G401 (cell line): ENCODE results near the gene ARHGAP26. TPM values are rescaled to one million over a fixed set of nuclear protein-coding genes. Genes with fewer than 3 reads are reported as not detected.
A peak's percentile ranks its signal among the peaks of the same experiment; 100 is the strongest.
"Not testable (repeated sequence)": the region's sequence is repeated elsewhere in the genome, so short reads cannot be mapped to it uniquely, and the experiment has no call there.

ENCODE experiments used
- DNase-seq: peaks from one replicate; pipeline ENCODE4 v3.0.0-alpha.2; 2015; ENCODE audit warnings: low spot score
- in situ Hi-C: cut with HindIII; loops from 2 replicates; pipeline ENCODE4 v1.10.0; 2016; ENCODE audit warnings: low sequenced_read_pairs, mixed read lengths
- total RNA-seq: library from RNA; depleted of rRNA; stranded (reverse); fragments of >200 nt; shearing (Covaris generic); gene quantifications from 2 replicates; pipeline ENCODE4 v1.2.3, GENCODE V29; 2014

ARHGAP26 gene
- total RNA-seq, 1 experiment from 2014 or later: not detected

- in situ Hi-C loops, DNase-seq: not testable (repeated sequence)
Measured at GRCh38 chr5:143203301-143203956, 433.3 kb downstream of the ARHGAP26 start.

- in situ Hi-C loops: no loop called here
- no peak for DNase-seq
Measured at GRCh38 chr5:143204474-143205246, 434.5 kb downstream of the ARHGAP26 start.

GRCh38 chr5:143205386-143205785 is 435.2 kb downstream of the ARHGAP26 start:
- in situ Hi-C loops: no loop called here

DNA sequence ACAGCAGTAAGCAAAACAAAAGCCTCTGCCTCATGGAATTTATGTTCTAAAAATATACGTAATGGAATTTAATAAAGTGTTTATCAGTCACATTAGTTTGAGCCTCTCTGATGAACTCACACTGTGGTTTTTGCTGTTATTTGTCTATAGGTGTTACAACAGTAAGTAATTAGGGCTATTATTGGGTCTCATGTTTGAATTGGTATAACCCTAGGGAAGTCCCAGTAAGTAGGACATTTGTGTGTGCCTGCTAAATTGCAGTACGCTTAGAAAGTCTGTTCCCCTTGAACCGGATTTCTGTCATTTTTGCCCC is 435.7 kb downstream of the ARHGAP26 start:
- in situ Hi-C loops: no loop called here
- no peak for DNase-seq

More at GRCh38 chr5:143205386-143205785, 435.2 kb downstream of the ARHGAP26 start:
- no peak for DNase-seq

DNA sequence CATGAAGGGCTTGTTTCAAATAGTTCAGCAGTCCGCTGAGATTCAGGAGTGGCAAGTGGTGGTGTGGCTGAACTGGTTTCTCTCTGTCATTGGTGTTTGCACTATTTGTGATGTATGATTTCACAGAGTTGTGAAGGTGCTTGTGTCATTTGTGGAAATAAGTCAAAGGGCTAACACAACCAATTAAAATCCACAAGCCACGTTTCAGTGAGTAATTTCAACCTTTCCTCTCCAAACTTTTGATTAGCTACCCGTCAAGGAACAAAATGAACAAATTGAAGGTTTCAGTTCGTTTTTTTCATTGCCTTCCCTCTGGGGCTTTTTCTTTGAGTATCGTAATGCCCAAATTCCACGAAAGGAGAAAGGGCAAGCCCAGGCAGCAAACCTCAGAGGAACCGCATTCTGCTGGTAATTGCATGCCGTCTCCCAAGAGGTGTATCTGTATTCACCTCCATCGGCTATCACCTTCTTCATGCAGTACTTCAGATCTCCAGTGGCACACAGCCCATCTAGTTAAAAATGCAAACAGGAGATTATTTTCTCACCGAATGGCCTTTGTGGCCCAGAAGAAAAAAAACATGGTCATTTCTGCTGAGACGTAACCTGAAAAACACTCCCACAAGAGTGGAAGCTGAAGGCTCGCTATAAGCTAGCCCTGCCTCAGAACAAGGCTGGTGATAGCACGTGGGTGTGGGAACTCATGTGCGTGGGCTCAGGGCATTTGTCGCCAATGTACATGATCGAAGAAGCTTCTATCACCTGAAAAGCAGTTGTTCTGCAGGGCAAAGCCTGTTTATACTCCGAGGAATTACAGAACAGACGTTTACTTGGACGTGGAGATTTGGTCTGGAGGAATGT is 436.2 kb downstream of the ARHGAP26 start:
- in situ Hi-C loops: no loop called here

GRCh38 chr5:143207058-143207457 is 436.9 kb downstream of the ARHGAP26 start:
- in situ Hi-C loops: no loop called here
- DNase-seq: no peak

More for the DNA sequence above, 436.2 kb downstream of the ARHGAP26 start:
- no peak for DNase-seq

GRCh38 chr5:143207563-143208364 is 437.6 kb downstream of the ARHGAP26 start:
- in situ Hi-C loops: no loop called here
- peak; percentile 77 for DNase-seq

DNA sequence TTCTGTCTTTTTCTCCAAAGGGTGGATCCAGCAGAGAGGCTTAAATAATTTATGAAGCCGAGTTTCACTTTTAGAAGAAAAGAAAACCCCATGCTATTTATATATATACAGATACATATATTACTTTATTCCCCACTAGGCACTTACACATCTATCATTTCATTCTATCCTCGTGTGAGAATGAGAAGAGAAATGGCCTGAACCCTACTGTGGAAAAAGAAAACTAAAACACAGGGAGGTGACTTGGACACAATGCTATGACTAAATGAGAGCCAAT is 438.1 kb downstream of the ARHGAP26 start:
- DNase-seq: no peak
- in situ Hi-C loops: no loop called here

DNA sequence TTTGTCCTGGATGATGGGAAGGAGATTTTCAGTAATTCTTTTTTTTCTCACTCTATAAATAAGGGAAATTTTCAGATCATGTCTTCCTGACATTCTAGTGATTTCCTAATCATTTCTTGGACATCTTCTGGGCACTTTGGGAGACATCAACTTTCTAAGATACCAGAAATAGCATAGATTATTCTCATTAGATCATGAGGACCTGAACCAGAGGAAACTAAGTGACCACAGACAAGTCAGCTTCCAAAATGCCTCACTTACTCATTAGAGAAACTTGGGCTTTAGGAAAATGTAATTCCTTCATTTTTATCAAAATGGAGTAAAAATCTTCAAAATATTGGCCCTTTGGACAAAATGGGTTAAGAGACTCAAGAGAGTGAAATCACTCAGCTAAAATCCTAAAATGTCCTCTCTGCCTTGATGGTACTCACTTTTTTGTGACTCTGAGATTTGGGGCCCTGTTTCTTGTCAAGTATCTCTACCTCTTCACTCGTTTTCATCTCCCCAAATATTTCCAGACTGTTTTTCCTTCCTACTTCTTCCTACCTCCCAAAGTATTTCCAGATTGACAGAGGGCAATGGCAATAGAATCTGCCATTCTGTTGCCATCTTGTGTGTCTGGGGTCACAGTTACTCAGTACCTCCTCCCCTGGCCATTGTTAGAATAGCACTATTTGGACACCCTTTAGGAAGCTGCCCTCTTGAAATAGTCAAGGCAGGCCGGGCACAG is 438.8 kb downstream of the ARHGAP26 start:
- DNase-seq: no peak
- in situ Hi-C loops: no loop called here

- in situ Hi-C loops: no loop called here
- DNase-seq: no peak
Measured at GRCh38 chr5:143209881-143210395, 439.8 kb downstream of the ARHGAP26 start.

DNA sequence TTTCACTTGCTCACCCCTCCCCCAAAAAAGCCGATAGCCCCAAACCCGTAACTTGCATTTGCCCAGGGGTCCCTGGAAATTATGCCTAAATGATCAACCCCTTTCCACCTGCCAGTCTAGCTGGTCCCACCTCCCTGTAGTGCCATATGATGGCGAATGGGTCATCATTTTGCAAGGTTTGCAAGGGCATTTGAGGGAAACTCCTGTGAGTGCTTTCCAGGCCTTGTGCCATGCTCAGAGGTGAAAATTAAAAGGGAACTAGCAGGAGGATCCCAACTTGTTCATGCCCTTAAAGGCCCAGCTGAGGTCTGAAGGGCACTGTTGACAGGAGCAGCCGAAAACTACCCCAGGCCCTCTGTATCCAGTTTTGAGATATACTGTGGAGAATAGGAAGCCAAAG is 440.4 kb downstream of the ARHGAP26 start:
- DNase-seq: no peak
- in situ Hi-C loops: no loop called here

DNA sequence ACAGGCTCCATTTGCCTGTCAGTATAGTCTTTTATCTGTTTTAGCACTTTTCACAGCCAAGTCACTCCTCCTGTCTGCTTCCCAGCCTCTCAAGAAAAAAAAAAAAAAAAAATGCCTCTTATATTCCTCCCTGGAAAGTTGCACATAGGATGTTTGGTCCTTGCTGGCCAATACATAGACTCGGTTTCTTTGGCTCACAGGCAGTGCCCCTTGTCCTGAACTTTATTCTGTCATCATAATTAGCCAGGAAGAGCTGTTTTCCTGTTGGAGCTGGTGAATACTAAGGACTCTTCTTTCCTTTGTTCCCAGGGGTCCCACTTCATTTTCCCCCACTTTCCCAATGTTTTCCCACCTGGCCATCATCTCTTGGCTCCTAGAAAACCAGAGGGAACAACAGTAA is 442.1 kb downstream of the ARHGAP26 start:
- DNase-seq: no peak
- in situ Hi-C loops: no loop called here

GRCh38 chr5:143213231-143213850 is 443.2 kb downstream of the ARHGAP26 start:
- DNase-seq: no peak
- in situ Hi-C loops: no loop called here

GRCh38 chr5:143213851-143214363 is 443.7 kb downstream of the ARHGAP26 start:
- in situ Hi-C loops: no loop called here
- no peak for DNase-seq

DNA sequence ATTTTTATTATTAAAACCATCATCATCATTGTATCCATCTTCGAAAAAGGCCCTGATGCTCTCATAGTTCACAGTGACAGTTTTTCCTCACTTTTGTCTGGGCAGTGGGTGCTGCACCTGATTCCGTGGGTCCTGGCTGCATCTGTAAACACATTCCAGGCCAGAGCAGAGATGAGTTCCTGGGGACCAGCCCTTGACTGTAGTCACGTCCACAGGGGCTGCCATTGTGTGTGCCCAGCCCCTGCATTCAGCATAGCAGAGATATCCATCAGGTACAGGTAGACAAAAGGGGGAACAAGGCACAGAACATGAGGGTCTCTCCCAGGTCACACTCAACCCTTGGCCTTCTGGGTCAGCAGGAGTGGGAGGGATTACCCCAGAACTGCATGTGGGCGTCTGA is 444.3 kb downstream of the ARHGAP26 start:
- in situ Hi-C loops: no loop called here
- no peak for DNase-seq

DNA sequence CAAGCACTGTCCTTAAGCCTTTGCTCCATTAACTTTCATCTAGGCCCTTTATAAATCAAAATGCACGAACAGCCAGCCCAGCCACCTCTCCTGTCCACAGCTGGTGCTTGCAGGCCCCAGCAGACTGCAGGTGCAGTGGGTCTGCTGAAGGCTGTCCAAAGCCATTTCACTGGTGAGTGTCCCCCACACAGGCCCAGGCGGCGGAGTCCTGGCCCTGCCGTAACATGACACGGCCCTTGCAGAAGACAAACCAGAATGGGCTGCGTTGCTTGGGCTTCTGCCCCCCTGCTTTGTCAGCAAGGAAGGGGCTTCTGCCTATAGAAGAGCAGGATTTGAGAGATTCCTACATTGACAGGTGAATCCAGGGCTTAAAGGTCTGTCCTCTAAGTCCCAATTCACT is 444.7 kb downstream of the ARHGAP26 start:
- in situ Hi-C loops: no loop called here
- no peak for DNase-seq

GRCh38 chr5:143215690-143216089 is 445.5 kb downstream of the ARHGAP26 start:
- in situ Hi-C loops: no loop called here
- no peak for DNase-seq

DNA sequence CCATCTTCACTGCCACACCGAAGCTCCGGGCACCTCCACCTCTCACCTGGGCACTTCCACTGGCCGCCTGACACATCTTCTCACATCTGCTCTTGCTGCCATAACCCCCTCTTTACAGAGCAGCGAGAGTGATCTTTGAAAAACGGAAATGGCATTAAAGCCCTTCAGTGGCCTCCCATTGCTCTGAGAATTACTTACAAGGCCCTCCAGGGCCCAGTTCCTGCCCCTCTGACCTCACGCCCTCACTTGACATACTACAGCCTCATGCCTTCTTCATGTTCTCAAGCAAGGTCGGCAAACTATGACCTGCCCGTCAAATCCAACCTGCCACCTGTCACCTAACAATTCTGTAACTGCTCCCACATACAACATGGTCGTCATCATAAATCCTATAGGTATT is 446.0 kb downstream of the ARHGAP26 start:
- no peak for DNase-seq

More for the DNA sequence above, 446.0 kb downstream of the ARHGAP26 start:
- in situ Hi-C loops: no loop called here
